HepG2 (cell line): ENCODE measurements around the gene ADCY7. TPM values are rescaled to one million over a fixed set of nuclear protein-coding genes. Genes with fewer than 3 reads are reported as not detected.

Source experiments
- MIER2 ChIP-seq: IDR thresholded peaks from 2 replicates; pipeline ENCODE4 v1.6.1; 2016; ENCODE audit warnings: missing biosample characterization, missing genetic modification reagents
- NCOA5 ChIP-seq: sonication (generic); formaldehyde crosslinking; IDR thresholded peaks from 2 replicates; pipeline ENCODE4 v1.4.0; 2020; ENCODE audit warnings: missing genetic modification reagents
- SMARCE1 ChIP-seq: fragments of 450-650 bp; IDR thresholded peaks from 2 replicates; pipeline ENCODE4 v1.6.1; 2017; ENCODE audit warnings: borderline replicate concordance
- TMF1 ChIP-seq: sonication (generic); formaldehyde crosslinking; IDR thresholded peaks from 2 replicates; pipeline ENCODE4 v1.8.1; 2022; ENCODE audit warnings: low read depth, missing genetic modification reagents
- U2AF2 ChIP-seq: fragments of 200-400 bp; formaldehyde crosslinking; IDR thresholded peaks from 2 replicates; pipeline ENCODE4 v1.6.1; 2017; ENCODE audit warnings: low read depth, mild to moderate bottlenecking, low read length
- ZBTB42 ChIP-seq: sonication (generic); formaldehyde crosslinking; IDR thresholded peaks from 2 replicates; pipeline ENCODE4 v1.5.0; 2020; ENCODE audit warnings: mild to moderate bottlenecking, missing genetic modification reagents
- ZFP36 ChIP-seq: fragments of 150-350 bp; IDR thresholded peaks from 2 replicates; pipeline ENCODE4 v1.6.1; 2018; ENCODE audit warnings: borderline replicate concordance, low read length, low read depth; ENCODE audit not compliant: partially characterized antibody
- ZFP82 ChIP-seq: sonication (generic); formaldehyde crosslinking; IDR thresholded peaks from 2 replicates; pipeline ENCODE4 v1.5.1; 2020; ENCODE audit warnings: mild to moderate bottlenecking, missing genetic modification reagents, borderline replicate concordance
- ZNF232 ChIP-seq: sonication (generic); formaldehyde crosslinking; IDR thresholded peaks from 2 replicates; pipeline ENCODE4 v1.4.0; 2020; ENCODE audit warnings: missing genetic modification reagents, borderline replicate concordance
- ZNF75D ChIP-seq: sonication (generic); formaldehyde crosslinking; IDR thresholded peaks from 2 replicates; pipeline ENCODE4 v1.8.1; 2023; ENCODE audit warnings: missing genetic modification reagents, mild to moderate bottlenecking, borderline replicate concordance
- ZNF773 ChIP-seq: sonication (generic); formaldehyde crosslinking; IDR thresholded peaks from 2 replicates; pipeline ENCODE4 v1.4.0; 2020; ENCODE audit warnings: missing genetic modification reagents, borderline replicate concordance
- ZNF775 ChIP-seq: sonication (generic); formaldehyde crosslinking; IDR thresholded peaks from 2 replicates; pipeline ENCODE4 v1.4.0; 2020; ENCODE audit warnings: missing genetic modification reagents, mild to moderate bottlenecking, moderate library complexity, borderline replicate concordance
- ZNF839 ChIP-seq: sonication (generic); formaldehyde crosslinking; IDR thresholded peaks from 2 replicates; pipeline ENCODE4 v1.4.0; 2020; ENCODE audit warnings: missing genetic modification reagents, mild to moderate bottlenecking, borderline replicate concordance
- ZSCAN21 ChIP-seq: sonication (generic); formaldehyde crosslinking; IDR thresholded peaks from 2 replicates; pipeline ENCODE4 v1.8.0; 2022; ENCODE audit warnings: mild to moderate bottlenecking, missing genetic modification reagents, moderate library complexity, borderline replicate concordance
- polyA plus RNA-seq, 8 experiments: library from polyadenylated mRNA; depleted of rRNA in 3 of 8; stranded (reverse) in 7 of 8; unstranded in 1 of 8; fragments of >200 nt; fragmentation: Illumina TruSeq in 4 of 8; extraction: Trizol in 4 of 8; gene quantifications; 2 replicates each; pipeline versions ENCODE4 v1.2.1 to v1.2.3, GENCODE V29; 2011 to 2016; ENCODE audit warnings: low read depth in 4 of 8, missing spikeins in 1 of 8, mixed read lengths in 1 of 8; ENCODE audit not compliant: insufficient read depth in 1 of 8
- total RNA-seq, 5 experiments: library from RNA; depleted of rRNA; stranded (reverse); fragments of >200 nt; fragmentation: Illumina TruSeq; extraction: Trizol; gene quantifications; 2 replicates each; pipeline ENCODE4 v1.2.3, GENCODE V29; 2016; ENCODE audit warnings: low read depth in 1 of 5
- TF ChIP-seq, protein P1 (sequence below): sonication (generic); formaldehyde crosslinking; IDR thresholded peaks from 2 replicates; pipeline ENCODE4 v1.4.0; 2020; ENCODE audit warnings: missing genetic modification reagents
- TF ChIP-seq, protein P2 (sequence below): sonication (generic); formaldehyde crosslinking; IDR thresholded peaks from 2 replicates; pipeline ENCODE4 v1.9.0; 2021; ENCODE audit warnings: mild to moderate bottlenecking, missing genetic modification reagents
- TF ChIP-seq, protein P3 (sequence below): sonication (generic); formaldehyde crosslinking; IDR thresholded peaks from 2 replicates; pipeline ENCODE4 v1.5.0; 2020; ENCODE audit warnings: mild to moderate bottlenecking, missing genetic modification reagents
- TF ChIP-seq, protein P4 (sequence below): fragments of 450-650 bp; IDR thresholded peaks from 2 replicates; pipeline ENCODE4 v1.6.1; 2017

The ADCY7 gene
- total and polyA plus RNA-seq, 2 of the 13 experiments (the other 11 are each of a cell fraction or from before 2014, with no cell fraction given): 2.2 to 4.3 TPM

DNA sequence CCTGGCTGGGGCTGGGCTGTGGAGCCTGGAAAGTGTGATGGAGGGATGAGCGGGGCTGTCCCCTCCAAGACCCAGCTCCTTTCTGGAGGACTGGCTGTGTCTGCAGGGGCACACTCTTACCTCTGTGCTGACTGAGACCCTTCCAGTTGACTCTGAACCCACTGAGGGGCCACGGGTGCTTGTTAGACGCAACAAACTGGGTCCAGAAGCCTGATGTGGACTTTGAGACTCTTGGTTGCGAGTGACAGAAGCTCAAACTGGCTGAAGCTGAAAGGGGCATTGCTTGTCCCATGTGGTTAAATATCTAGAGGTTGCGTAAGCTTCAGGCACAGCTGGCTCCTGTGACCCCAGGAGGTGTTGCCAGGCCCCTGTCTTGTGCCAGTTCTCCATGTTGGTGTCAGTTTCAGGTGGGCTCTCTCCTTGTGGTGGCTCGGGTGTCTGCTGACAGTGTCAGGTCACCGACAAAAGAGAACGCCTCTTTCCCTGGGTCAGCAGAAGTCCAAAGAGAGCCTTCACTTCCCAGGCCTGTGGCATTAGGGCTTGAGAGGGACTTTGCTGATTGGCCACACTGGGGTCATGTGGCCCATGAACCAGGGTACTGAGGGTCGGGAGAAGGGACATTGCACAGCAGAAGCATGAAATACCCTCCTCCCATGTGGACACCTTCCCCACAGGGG lies 16.7 kb downstream of the ADCY7 start (continued):
- TF ChIP-seq, protein P1, sequence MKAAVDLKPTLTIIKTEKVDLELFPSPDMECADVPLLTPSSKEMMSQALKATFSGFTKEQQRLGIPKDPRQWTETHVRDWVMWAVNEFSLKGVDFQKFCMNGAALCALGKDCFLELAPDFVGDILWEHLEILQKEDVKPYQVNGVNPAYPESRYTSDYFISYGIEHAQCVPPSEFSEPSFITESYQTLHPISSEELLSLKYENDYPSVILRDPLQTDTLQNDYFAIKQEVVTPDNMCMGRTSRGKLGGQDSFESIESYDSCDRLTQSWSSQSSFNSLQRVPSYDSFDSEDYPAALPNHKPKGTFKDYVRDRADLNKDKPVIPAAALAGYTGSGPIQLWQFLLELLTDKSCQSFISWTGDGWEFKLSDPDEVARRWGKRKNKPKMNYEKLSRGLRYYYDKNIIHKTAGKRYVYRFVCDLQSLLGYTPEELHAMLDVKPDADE (CRISPR knock-in tag): no peak
- TF ChIP-seq NCOA5 (CRISPR knock-in tag) (no peak), ZFP36 (no peak), ZNF75D (no peak), ZNF839 (CRISPR knock-in tag) (no peak), MIER2 (0 out of 2 replicates have a peak, but pooled peaks have one; percentile 42), U2AF2 (no peak), TMF1 (no peak), ZFP82 (CRISPR knock-in tag) (no peak), ZBTB42 (CRISPR knock-in tag) (no peak), ZNF775 (CRISPR knock-in tag) (no peak), ZNF232 (CRISPR knock-in tag) (no peak), SMARCE1 (no peak), ZNF773 (no peak), ZSCAN21 (CRISPR knock-in tag) (no peak)
- TF ChIP-seq, protein P2, sequence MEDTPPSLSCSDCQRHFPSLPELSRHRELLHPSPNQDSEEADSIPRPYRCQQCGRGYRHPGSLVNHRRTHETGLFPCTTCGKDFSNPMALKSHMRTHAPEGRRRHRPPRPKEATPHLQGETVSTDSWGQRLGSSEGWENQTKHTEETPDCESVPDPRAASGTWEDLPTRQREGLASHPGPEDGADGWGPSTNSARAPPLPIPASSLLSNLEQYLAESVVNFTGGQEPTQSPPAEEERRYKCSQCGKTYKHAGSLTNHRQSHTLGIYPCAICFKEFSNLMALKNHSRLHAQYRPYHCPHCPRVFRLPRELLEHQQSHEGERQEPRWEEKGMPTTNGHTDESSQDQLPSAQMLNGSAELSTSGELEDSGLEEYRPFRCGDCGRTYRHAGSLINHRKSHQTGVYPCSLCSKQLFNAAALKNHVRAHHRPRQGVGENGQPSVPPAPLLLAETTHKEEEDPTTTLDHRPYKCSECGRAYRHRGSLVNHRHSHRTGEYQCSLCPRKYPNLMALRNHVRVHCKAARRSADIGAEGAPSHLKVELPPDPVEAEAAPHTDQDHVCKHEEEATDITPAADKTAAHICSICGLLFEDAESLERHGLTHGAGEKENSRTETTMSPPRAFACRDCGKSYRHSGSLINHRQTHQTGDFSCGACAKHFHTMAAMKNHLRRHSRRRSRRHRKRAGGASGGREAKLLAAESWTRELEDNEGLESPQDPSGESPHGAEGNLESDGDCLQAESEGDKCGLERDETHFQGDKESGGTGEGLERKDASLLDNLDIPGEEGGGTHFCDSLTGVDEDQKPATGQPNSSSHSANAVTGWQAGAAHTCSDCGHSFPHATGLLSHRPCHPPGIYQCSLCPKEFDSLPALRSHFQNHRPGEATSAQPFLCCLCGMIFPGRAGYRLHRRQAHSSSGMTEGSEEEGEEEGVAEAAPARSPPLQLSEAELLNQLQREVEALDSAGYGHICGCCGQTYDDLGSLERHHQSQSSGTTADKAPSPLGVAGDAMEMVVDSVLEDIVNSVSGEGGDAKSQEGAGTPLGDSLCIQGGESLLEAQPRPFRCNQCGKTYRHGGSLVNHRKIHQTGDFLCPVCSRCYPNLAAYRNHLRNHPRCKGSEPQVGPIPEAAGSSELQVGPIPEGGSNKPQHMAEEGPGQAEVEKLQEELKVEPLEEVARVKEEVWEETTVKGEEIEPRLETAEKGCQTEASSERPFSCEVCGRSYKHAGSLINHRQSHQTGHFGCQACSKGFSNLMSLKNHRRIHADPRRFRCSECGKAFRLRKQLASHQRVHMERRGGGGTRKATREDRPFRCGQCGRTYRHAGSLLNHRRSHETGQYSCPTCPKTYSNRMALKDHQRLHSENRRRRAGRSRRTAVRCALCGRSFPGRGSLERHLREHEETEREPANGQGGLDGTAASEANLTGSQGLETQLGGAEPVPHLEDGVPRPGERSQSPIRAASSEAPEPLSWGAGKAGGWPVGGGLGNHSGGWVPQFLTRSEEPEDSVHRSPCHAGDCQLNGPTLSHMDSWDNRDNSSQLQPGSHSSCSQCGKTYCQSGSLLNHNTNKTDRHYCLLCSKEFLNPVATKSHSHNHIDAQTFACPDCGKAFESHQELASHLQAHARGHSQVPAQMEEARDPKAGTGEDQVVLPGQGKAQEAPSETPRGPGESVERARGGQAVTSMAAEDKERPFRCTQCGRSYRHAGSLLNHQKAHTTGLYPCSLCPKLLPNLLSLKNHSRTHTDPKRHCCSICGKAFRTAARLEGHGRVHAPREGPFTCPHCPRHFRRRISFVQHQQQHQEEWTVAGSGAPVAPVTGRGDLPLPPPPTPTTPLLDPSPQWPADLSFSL (CRISPR knock-in tag): no peak
- TF ChIP-seq, protein P3, sequence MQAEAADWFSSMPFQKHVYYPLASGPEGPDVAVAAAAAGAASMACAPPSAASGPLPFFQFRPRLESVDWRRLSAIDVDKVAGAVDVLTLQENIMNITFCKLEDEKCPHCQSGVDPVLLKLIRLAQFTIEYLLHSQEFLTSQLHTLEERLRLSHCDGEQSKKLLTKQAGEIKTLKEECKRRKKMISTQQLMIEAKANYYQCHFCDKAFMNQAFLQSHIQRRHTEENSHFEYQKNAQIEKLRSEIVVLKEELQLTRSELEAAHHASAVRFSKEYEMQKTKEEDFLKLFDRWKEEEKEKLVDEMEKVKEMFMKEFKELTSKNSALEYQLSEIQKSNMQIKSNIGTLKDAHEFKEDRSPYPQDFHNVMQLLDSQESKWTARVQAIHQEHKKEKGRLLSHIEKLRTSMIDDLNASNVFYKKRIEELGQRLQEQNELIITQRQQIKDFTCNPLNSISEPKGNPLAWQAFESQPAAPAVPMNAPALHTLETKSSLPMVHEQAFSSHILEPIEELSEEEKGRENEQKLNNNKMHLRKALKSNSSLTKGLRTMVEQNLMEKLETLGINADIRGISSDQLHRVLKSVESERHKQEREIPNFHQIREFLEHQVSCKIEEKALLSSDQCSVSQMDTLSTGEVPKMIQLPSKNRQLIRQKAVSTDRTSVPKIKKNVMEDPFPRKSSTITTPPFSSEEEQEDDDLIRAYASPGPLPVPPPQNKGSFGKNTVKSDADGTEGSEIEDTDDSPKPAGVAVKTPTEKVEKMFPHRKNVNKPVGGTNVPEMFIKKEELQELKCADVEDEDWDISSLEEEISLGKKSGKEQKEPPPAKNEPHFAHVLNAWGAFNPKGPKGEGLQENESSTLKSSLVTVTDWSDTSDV (CRISPR knock-in tag): no peak
- TF ChIP-seq, protein P4, sequence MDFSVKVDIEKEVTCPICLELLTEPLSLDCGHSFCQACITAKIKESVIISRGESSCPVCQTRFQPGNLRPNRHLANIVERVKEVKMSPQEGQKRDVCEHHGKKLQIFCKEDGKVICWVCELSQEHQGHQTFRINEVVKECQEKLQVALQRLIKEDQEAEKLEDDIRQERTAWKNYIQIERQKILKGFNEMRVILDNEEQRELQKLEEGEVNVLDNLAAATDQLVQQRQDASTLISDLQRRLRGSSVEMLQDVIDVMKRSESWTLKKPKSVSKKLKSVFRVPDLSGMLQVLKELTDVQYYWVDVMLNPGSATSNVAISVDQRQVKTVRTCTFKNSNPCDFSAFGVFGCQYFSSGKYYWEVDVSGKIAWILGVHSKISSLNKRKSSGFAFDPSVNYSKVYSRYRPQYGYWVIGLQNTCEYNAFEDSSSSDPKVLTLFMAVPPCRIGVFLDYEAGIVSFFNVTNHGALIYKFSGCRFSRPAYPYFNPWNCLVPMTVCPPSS: no peak
